ENCODE results near the gene GPR142. TPM values are rescaled to one million over a fixed set of nuclear protein-coding genes. Genes with fewer than 3 reads are reported as not detected.

GPR142 gene
- total RNA-seq, 1 experiment from 2014 or later: not detected

DNA sequence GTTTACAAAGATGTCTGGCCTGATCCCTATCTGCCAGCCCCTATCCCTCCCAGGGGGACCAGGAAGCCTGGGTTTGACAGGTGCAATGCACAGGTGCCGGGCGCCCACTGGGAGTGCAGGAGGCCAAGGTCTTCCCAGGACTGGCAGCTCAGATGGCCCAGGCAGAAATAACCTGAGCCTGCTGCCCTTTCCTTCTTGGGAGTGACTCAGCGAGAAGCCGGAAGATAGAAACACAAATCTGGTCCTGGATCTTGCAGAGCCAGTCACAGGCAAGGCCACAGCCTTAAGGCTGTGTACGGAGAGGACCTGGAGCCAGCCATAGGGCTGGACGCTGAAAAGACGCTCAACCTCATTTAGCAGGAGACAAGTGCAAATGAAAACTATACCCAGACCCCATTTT, 27.7 kb downstream of the GPR142 start (continued):
- TF ChIP-seq, protein P1, sequence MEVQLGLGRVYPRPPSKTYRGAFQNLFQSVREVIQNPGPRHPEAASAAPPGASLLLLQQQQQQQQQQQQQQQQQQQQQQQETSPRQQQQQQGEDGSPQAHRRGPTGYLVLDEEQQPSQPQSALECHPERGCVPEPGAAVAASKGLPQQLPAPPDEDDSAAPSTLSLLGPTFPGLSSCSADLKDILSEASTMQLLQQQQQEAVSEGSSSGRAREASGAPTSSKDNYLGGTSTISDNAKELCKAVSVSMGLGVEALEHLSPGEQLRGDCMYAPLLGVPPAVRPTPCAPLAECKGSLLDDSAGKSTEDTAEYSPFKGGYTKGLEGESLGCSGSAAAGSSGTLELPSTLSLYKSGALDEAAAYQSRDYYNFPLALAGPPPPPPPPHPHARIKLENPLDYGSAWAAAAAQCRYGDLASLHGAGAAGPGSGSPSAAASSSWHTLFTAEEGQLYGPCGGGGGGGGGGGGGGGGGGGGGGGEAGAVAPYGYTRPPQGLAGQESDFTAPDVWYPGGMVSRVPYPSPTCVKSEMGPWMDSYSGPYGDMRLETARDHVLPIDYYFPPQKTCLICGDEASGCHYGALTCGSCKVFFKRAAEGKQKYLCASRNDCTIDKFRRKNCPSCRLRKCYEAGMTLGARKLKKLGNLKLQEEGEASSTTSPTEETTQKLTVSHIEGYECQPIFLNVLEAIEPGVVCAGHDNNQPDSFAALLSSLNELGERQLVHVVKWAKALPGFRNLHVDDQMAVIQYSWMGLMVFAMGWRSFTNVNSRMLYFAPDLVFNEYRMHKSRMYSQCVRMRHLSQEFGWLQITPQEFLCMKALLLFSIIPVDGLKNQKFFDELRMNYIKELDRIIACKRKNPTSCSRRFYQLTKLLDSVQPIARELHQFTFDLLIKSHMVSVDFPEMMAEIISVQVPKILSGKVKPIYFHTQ (CRISPR knock-in tag; IDR thresholded peaks at IDR 0.05): no peak
- TF ChIP-seq ATF1 (CRISPR knock-in tag; IDR thresholded peaks at IDR 0.05): no peak
- TF ChIP-seq, protein P2, sequence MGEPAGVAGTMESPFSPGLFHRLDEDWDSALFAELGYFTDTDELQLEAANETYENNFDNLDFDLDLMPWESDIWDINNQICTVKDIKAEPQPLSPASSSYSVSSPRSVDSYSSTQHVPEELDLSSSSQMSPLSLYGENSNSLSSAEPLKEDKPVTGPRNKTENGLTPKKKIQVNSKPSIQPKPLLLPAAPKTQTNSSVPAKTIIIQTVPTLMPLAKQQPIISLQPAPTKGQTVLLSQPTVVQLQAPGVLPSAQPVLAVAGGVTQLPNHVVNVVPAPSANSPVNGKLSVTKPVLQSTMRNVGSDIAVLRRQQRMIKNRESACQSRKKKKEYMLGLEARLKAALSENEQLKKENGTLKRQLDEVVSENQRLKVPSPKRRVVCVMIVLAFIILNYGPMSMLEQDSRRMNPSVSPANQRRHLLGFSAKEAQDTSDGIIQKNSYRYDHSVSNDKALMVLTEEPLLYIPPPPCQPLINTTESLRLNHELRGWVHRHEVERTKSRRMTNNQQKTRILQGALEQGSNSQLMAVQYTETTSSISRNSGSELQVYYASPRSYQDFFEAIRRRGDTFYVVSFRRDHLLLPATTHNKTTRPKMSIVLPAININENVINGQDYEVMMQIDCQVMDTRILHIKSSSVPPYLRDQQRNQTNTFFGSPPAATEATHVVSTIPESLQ (CRISPR knock-in tag; IDR thresholded peaks at IDR 0.05): no peak

DNA sequence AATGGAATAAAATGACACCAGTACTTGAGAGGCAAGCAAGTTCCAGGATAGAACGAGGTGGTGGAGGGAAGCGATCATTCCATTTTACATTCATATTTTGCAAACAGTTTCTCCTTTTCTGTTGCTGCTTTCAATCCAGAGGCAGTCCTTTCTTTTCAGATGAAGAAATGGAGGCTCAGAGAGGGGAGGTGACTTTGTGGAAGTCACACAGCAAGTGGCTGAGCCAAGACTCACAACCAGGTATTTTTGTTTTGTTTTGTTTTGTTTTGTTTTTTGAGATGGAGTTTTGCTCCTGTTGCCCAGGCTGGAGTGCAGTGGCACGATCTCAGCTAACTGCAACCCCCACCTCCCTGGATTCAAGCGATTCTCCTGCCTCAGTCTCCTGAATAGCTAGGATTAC, 29.3 kb downstream of the GPR142 start:
- no peak for DNase-seq (ENCODE audit: low spot score)
- Mint-ChIP-seq H3K27me3 (ENCODE audit: low read depth) (no peaks in the 10 kb centered on the region), H3K36me3 (no peaks in the 10 kb centered on the region), H3K27ac (no peak overlapping the region), H3K9me3 (no peaks in the 10 kb centered on the region), H3K4me3 (no peak overlapping the region), H3K4me1 (peaks cover 6% of the 10 kb centered on the region; the same call in 1 of the 2 replicates)
- ChIA-PET CTCF (no interaction called here), POLR2A (no interaction called here)
- no peak for TF ChIP-seq TP53 (CRISPR knock-in tag; IDR thresholded peaks at IDR 0.05)
- TF ChIP-seq, protein P3, sequence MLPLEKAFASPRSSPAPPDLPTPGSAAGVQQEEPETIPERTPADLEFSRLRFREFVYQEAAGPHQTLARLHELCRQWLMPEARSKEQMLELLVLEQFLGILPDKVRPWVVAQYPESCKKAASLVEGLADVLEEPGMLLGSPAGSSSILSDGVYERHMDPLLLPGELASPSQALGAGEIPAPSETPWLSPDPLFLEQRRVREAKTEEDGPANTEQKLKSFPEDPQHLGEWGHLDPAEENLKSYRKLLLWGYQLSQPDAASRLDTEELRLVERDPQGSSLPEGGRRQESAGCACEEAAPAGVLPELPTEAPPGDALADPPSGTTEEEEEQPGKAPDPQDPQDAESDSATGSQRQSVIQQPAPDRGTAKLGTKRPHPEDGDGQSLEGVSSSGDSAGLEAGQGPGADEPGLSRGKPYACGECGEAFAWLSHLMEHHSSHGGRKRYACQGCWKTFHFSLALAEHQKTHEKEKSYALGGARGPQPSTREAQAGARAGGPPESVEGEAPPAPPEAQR (CRISPR knock-in tag; IDR thresholded peaks at IDR 0.05): no peak
- TF ChIP-seq, protein P4, sequence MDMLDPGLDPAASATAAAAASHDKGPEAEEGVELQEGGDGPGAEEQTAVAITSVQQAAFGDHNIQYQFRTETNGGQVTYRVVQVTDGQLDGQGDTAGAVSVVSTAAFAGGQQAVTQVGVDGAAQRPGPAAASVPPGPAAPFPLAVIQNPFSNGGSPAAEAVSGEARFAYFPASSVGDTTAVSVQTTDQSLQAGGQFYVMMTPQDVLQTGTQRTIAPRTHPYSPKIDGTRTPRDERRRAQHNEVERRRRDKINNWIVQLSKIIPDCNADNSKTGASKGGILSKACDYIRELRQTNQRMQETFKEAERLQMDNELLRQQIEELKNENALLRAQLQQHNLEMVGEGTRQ (CRISPR knock-in tag; IDR thresholded peaks at IDR 0.05): no peak
- TF ChIP-seq, protein P5, sequence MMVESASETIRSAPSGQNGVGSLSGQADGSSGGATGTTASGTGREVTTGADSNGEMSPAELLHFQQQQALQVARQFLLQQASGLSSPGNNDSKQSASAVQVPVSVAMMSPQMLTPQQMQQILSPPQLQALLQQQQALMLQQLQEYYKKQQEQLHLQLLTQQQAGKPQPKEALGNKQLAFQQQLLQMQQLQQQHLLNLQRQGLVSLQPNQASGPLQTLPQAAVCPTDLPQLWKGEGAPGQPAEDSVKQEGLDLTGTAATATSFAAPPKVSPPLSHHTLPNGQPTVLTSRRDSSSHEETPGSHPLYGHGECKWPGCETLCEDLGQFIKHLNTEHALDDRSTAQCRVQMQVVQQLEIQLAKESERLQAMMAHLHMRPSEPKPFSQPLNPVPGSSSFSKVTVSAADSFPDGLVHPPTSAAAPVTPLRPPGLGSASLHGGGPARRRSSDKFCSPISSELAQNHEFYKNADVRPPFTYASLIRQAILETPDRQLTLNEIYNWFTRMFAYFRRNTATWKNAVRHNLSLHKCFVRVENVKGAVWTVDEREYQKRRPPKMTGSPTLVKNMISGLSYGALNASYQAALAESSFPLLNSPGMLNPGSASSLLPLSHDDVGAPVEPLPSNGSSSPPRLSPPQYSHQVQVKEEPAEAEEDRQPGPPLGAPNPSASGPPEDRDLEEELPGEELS (CRISPR knock-in tag; IDR thresholded peaks at IDR 0.05): no peak
- TF ChIP-seq NFE2L1 (CRISPR knock-in tag; IDR thresholded peaks at IDR 0.05): no peak
- TF ChIP-seq ZNF423 (CRISPR knock-in tag; IDR thresholded peaks at IDR 0.05): no peak
- no peak for TF ChIP-seq ZNF121 (CRISPR knock-in tag; IDR thresholded peaks at IDR 0.05)
- TF ChIP-seq JUN (CRISPR knock-in tag; IDR thresholded peaks at IDR 0.05): no peak
- TF ChIP-seq, protein P6, sequence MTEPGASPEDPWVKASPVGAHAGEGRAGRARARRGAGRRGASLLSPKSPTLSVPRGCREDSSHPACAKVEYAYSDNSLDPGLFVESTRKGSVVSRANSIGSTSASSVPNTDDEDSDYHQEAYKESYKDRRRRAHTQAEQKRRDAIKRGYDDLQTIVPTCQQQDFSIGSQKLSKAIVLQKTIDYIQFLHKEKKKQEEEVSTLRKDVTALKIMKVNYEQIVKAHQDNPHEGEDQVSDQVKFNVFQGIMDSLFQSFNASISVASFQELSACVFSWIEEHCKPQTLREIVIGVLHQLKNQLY (CRISPR knock-in tag; IDR thresholded peaks at IDR 0.05): no peak
- TF ChIP-seq TEAD4 (CRISPR knock-in tag; IDR thresholded peaks at IDR 0.05): no peak
- no peak for TF ChIP-seq ESRRA (CRISPR knock-in tag; IDR thresholded peaks at IDR 0.05; ENCODE audit: borderline replicate concordance)
- TF ChIP-seq, protein P7, sequence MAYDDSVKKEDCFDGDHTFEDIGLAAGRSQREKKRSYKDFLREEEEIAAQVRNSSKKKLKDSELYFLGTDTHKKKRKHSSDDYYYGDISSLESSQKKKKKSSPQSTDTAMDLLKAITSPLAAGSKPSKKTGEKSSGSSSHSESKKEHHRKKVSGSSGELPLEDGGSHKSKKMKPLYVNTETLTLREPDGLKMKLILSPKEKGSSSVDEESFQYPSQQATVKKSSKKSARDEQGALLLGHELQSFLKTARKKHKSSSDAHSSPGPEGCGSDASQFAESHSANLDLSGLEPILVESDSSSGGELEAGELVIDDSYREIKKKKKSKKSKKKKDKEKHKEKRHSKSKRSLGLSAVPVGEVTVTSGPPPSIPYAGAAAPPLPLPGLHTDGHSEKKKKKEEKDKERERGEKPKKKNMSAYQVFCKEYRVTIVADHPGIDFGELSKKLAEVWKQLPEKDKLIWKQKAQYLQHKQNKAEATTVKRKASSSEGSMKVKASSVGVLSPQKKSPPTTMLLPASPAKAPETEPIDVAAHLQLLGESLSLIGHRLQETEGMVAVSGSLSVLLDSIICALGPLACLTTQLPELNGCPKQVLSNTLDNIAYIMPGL (CRISPR knock-in tag; IDR thresholded peaks at IDR 0.05): no peak
- TF ChIP-seq ZNF416 (CRISPR knock-in tag; IDR thresholded peaks at IDR 0.05): no peak
- TF ChIP-seq, protein P8, sequence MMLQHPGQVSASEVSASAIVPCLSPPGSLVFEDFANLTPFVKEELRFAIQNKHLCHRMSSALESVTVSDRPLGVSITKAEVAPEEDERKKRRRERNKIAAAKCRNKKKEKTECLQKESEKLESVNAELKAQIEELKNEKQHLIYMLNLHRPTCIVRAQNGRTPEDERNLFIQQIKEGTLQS (CRISPR knock-in tag; conservative IDR thresholded peaks at IDR 0.05): no peak
- TF ChIP-seq NR2C2 (CRISPR knock-in tag; IDR thresholded peaks at IDR 0.05): no peak
- no peak for TF ChIP-seq MYBL2 (CRISPR knock-in tag; IDR thresholded peaks at IDR 0.05)
- no peak for TF ChIP-seq GTF2I (CRISPR knock-in tag; conservative IDR thresholded peaks at IDR 0.05)
- no peak for ATAC-seq
